HEK293T (cell line): ENCODE results near the gene SPTBN4.

Experiments used
- CTCF ChIA-PET: fragments of 350-600 bp; formaldehyde crosslinking; extraction: SDS; loops from one replicate; lab custom pipeline; 2021; ENCODE audit warnings: antibody characterized with exemption, inconsistent platforms; lab: Yijun Ruan, JAX
- POLR2A ChIA-PET: fragments of 350-600 bp; formaldehyde crosslinking; extraction: SDS; loops from one replicate; lab custom pipeline; 2020; ENCODE audit warnings: antibody characterized with exemption, inconsistent platforms; lab: Yijun Ruan, JAX
- DNase-seq: peaks from one replicate; pipeline ENCODE4 v3.0.0; 2012; ENCODE audit warnings: mixed read lengths; ENCODE audit errors: extremely low spot score
- ARNT ChIP-seq: fragments of 450-650 bp; IDR thresholded peaks from 2 replicates; pipeline ENCODE4 v1.6.1; 2017; ENCODE audit warnings: mild to moderate bottlenecking
- BHLHE40 ChIP-seq: fragments of 450-650 bp; IDR thresholded peaks from 2 replicates; pipeline ENCODE4 v1.6.1; 2016; ENCODE audit warnings: mild to moderate bottlenecking, moderate library complexity, borderline replicate concordance
- CTBP1 ChIP-seq: fragments of 450-650 bp; IDR thresholded peaks from 2 replicates; pipeline ENCODE4 v1.6.1; 2016; ENCODE audit warnings: borderline replicate concordance
- ELF4 ChIP-seq: fragments of 450-650 bp; IDR thresholded peaks from 2 replicates; pipeline ENCODE4 v1.6.1; 2017; ENCODE audit warnings: antibody characterized with exemption
- FOXA1 ChIP-seq: fragments of 450-650 bp; IDR thresholded peaks from 2 replicates; pipeline ENCODE4 v1.6.1; 2016; ENCODE audit warnings: mild to moderate bottlenecking
- FOXK2 ChIP-seq: fragments of 450-650 bp; IDR thresholded peaks from 2 replicates; pipeline ENCODE4 v1.6.1; 2016; ENCODE audit warnings: mild to moderate bottlenecking
- FOXM1 ChIP-seq: fragments of 450-650 bp; IDR thresholded peaks from 2 replicates; pipeline ENCODE4 v1.6.1; 2017; ENCODE audit warnings: mild to moderate bottlenecking, borderline replicate concordance
- HDGF ChIP-seq: fragments of 450-650 bp; IDR thresholded peaks from 2 replicates; pipeline ENCODE4 v1.6.1; 2017; ENCODE audit warnings: antibody characterized with exemption, borderline replicate concordance
- L3MBTL2 ChIP-seq: fragments of 450-650 bp; conservative IDR thresholded peaks from 2 replicates; pipeline ENCODE4 v1.6.1; 2016; ENCODE audit warnings: mild to moderate bottlenecking
- LEF1 ChIP-seq: fragments of 450-650 bp; IDR thresholded peaks from 2 replicates; pipeline ENCODE4 v1.6.1; 2017; ENCODE audit warnings: mild to moderate bottlenecking, borderline replicate concordance
- NFRKB ChIP-seq: fragments of 450-650 bp; IDR thresholded peaks from 2 replicates; pipeline ENCODE4 v1.6.1; 2016; ENCODE audit warnings: mild to moderate bottlenecking, moderate library complexity
- SP1 ChIP-seq: fragments of 450-650 bp; IDR thresholded peaks from 2 replicates; pipeline ENCODE4 v1.6.1; 2017
- SUZ12 ChIP-seq: fragments of 450-650 bp; IDR thresholded peaks from 2 replicates; pipeline ENCODE4 v1.6.1; 2016; ENCODE audit warnings: mild to moderate bottlenecking
- TARDBP ChIP-seq: fragments of 450-650 bp; IDR thresholded peaks from 2 replicates; pipeline ENCODE4 v1.6.1; 2016
- ZNF384 ChIP-seq: fragments of 450-650 bp; IDR thresholded peaks from 2 replicates; pipeline ENCODE4 v1.6.1; 2016
- TF ChIP-seq, protein P1 (sequence below): fragments of 450-650 bp; IDR thresholded peaks from 2 replicates; pipeline ENCODE4 v1.6.1; 2016

Gene SPTBN4

GRCh38 chr19:40584007-40584406 lies 117.2 kb downstream of the SPTBN4 start:
- TF ChIP-seq ARNT (no peak), TARDBP (no peak), CTBP1 (no peak), NFRKB (no peak), SUZ12 (no peak)
- POLR2A ChIA-PET = no interaction called here
- CTCF ChIA-PET = no interaction called here
- DNase-seq = no peak

DNA sequence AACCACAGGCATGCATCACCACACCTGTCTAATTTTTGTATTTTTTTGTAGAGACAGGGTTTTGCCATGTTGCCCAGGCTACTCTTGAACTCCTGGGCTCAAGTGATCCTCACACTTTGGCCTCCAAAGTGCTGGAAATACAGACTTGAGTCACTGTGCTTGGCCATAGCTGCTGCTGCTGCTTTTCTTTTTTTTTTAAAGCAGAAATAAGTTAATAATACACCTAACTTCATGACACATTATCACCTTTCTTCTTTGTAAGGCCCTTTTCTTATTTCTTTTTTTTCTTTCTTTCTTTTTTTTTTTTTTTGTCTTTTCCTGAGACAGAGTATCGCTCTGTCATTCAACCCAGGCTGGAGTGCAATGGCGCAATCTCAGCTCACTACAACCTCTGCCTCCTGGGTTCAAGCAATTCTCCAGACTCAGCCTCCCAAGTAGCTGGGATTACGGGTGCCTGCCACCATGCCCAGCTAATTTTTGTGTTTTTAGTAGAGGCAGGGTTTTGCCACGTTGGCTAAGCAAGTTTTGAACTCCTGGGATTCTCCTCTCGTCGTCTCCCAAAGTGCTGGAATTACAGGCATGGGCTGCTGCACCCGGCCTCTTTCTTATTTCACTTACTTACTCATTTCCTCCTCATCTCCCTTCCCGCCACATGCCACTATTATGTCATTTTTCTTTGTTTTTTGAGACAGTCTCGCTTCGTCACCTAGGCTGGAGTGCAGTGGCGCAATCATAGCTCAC lies 118.6 kb downstream of the SPTBN4 start:
- ChIA-PET CTCF (no interaction called here), POLR2A (no interaction called here)
- DNase-seq = no peak
- TF ChIP-seq ELF4 (no peak), FOXM1 (no peak), L3MBTL2 (no peak), ARNT (no peak), FOXK2 (no peak), TARDBP (no peak), HDGF (no peak), ZNF384 (no peak), LEF1 (no peak)

- no peak for TF ChIP-seq ZNF384
- TF ChIP-seq, protein P1, sequence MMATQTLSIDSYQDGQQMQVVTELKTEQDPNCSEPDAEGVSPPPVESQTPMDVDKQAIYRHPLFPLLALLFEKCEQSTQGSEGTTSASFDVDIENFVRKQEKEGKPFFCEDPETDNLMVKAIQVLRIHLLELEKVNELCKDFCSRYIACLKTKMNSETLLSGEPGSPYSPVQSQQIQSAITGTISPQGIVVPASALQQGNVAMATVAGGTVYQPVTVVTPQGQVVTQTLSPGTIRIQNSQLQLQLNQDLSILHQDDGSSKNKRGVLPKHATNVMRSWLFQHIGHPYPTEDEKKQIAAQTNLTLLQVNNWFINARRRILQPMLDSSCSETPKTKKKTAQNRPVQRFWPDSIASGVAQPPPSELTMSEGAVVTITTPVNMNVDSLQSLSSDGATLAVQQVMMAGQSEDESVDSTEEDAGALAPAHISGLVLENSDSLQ = no peak
- no peak for TF ChIP-seq FOXK2
- no peak for TF ChIP-seq HDGF
- TF ChIP-seq L3MBTL2 = no peak
- TF ChIP-seq ARNT = no peak
- TF ChIP-seq SUZ12 = no peak
- no peak for TF ChIP-seq TARDBP
- TF ChIP-seq FOXM1 = no peak
- TF ChIP-seq FOXA1 = no peak
- DNase-seq = no peak
- ChIA-PET CTCF (no interaction called here), POLR2A (no interaction called here)
Measured at GRCh38 chr19:40585982-40586422, 119.2 kb downstream of the SPTBN4 start.

- DNase-seq = no peak
- POLR2A ChIA-PET = no interaction called here
- CTCF ChIA-PET = no interaction called here
- TF ChIP-seq, protein P1 = no peak
- TF ChIP-seq SUZ12 (no peak), BHLHE40 (no peak), L3MBTL2 (no peak), LEF1 (no peak), TARDBP (no peak)
Measured at GRCh38 chr19:40586611-40587010, 119.8 kb downstream of the SPTBN4 start.

- no peak for TF ChIP-seq SUZ12
- no peak for TF ChIP-seq L3MBTL2
- TF ChIP-seq FOXK2 = no peak
- no peak for TF ChIP-seq NFRKB
- TF ChIP-seq LEF1 = no peak
- DNase-seq = no peak
- ChIA-PET CTCF (no interaction called here), POLR2A (no interaction called here)
Measured at GRCh38 chr19:40588110-40588854, 121.5 kb downstream of the SPTBN4 start.

GRCh38 chr19:40588926-40589569 lies 122.2 kb downstream of the SPTBN4 start:
- TF ChIP-seq SUZ12 (no peak), ARNT (no peak), ELF4 (no peak), FOXK2 (no peak), FOXM1 (no peak), L3MBTL2 (no peak), BHLHE40 (no peak), NFRKB (no peak), TARDBP (no peak), ZNF384 (no peak), FOXA1 (no peak), SP1 (no peak), LEF1 (no peak)
- POLR2A ChIA-PET = no interaction called here
- CTCF ChIA-PET = no interaction called here
- no peak for DNase-seq
